Measurements from ENCODE around the gene MACF1. TPM values are rescaled to one million over a fixed set of nuclear protein-coding genes. Genes with fewer than 3 reads are reported as not detected.

MACF1 gene
- total RNA-seq, 1 donor from 2014 or later, result 694 TPM

DNA sequence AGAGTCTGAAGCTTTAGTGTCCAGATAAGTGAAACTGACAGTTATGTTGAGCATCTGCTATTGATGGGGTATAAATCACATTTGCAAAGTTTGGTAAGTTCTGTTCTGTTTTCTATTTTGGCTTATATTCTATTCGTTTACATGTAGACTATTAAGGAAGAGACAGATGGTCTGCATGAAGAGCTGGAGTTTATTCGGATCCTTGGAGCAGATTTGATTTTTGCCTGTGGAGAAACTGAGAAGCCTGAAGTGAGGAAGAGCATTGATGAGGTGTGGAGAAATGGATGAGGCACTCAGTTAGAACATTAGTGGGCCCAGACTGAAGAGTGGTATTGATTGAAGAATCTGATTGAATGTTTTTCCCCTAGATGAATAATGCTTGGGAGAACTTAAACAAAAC, 236.4 kb downstream of the MACF1 start:
- Histone ChIP-seq H3K9ac (ENCODE audit: low read length) (no peak overlapping the region), H3K9me3 (ENCODE audit: insufficient read depth, low read depth, low read length) (no peaks in the 10 kb centered on the region), H3K79me2 (ENCODE audit: insufficient read depth, low read length) (peaks cover 31% of the 10 kb centered on the region), H2AFZ (ENCODE audit: low read depth, low read length) (no peak overlapping the region), H3K4me3 (ENCODE audit: insufficient read depth, low read depth, low read length) (no peak overlapping the region), H4K20me1 (ENCODE audit: insufficient read depth, low read length) (peaks cover 39% of the 10 kb centered on the region), H3K36me3 (ENCODE audit: insufficient read depth, low read length) (peaks cover 80% of the 10 kb centered on the region), H3K27me3 (ENCODE audit: insufficient read depth, low read length) (no peaks in the 10 kb centered on the region), H3K4me1 (ENCODE audit: insufficient read depth, low read length) (no peaks in the 10 kb centered on the region), H3K27ac (ENCODE audit: low read depth, low read length) (no peak overlapping the region), H3K4me2 (ENCODE audit: low read length) (no peak overlapping the region)
- H3K27ac Mint-ChIP-seq (ENCODE audit: unreplicated experiment), result no peak overlapping the region
- H3K27me3 Mint-ChIP-seq (ENCODE audit: low read depth, unreplicated experiment), result no peaks in the 10 kb centered on the region
- TF ChIP-seq EZH2 (IDR thresholded peaks at IDR 0.05; ENCODE audit: insufficient read depth, low read length), result no peak
- TF ChIP-seq, protein P1, sequence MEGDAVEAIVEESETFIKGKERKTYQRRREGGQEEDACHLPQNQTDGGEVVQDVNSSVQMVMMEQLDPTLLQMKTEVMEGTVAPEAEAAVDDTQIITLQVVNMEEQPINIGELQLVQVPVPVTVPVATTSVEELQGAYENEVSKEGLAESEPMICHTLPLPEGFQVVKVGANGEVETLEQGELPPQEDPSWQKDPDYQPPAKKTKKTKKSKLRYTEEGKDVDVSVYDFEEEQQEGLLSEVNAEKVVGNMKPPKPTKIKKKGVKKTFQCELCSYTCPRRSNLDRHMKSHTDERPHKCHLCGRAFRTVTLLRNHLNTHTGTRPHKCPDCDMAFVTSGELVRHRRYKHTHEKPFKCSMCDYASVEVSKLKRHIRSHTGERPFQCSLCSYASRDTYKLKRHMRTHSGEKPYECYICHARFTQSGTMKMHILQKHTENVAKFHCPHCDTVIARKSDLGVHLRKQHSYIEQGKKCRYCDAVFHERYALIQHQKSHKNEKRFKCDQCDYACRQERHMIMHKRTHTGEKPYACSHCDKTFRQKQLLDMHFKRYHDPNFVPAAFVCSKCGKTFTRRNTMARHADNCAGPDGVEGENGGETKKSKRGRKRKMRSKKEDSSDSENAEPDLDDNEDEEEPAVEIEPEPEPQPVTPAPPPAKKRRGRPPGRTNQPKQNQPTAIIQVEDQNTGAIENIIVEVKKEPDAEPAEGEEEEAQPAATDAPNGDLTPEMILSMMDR (IDR thresholded peaks at IDR 0.05; ENCODE audit: insufficient read depth, low read depth, low read length), result no peak
- H3K36me3 Mint-ChIP-seq (ENCODE audit: low read depth, unreplicated experiment), result peaks cover 34% of the 10 kb centered on the region
- H3K4me3 Mint-ChIP-seq (ENCODE audit: unreplicated experiment), result no peak overlapping the region
- no peaks in the 10 kb centered on the region for H3K9me3 Mint-ChIP-seq (ENCODE audit: unreplicated experiment)
- FAIRE-seq (no peak), DNase-seq (ENCODE audit: low read depth) (no peak)
- peaks cover 4% of the 10 kb centered on the region for H3K4me1 Mint-ChIP-seq (ENCODE audit: low read depth, unreplicated experiment)

- Histone ChIP-seq H4K20me1 (ENCODE audit: insufficient read depth, low read length) (peaks cover 41% of the 10 kb centered on the region), H3K4me3 (ENCODE audit: insufficient read depth, low read depth, low read length) (no peak overlapping the region), H3K27me3 (ENCODE audit: insufficient read depth, low read length) (no peaks in the 10 kb centered on the region), H3K36me3 (ENCODE audit: insufficient read depth, low read length) (peaks cover 77% of the 10 kb centered on the region), H2AFZ (ENCODE audit: low read depth, low read length) (no peak overlapping the region), H3K9ac (ENCODE audit: low read length) (no peak overlapping the region), H3K4me1 (ENCODE audit: insufficient read depth, low read length) (no peaks in the 10 kb centered on the region), H3K27ac (ENCODE audit: low read depth, low read length) (no peak overlapping the region), H3K79me2 (ENCODE audit: insufficient read depth, low read length) (peaks cover 22% of the 10 kb centered on the region), H3K9me3 (ENCODE audit: insufficient read depth, low read depth, low read length) (no peaks in the 10 kb centered on the region), H3K4me2 (ENCODE audit: low read length) (no peak overlapping the region)
- no peak overlapping the region for H3K27ac Mint-ChIP-seq (ENCODE audit: unreplicated experiment)
- no peak for TF ChIP-seq EZH2 (IDR thresholded peaks at IDR 0.05; ENCODE audit: insufficient read depth, low read length)
- TF ChIP-seq, protein P1 (IDR thresholded peaks at IDR 0.05; ENCODE audit: insufficient read depth, low read depth, low read length), result no peak
- H3K9me3 Mint-ChIP-seq (ENCODE audit: unreplicated experiment), result no peaks in the 10 kb centered on the region
- peaks cover 33% of the 10 kb centered on the region for H3K36me3 Mint-ChIP-seq (ENCODE audit: low read depth, unreplicated experiment)
- H3K4me1 Mint-ChIP-seq (ENCODE audit: low read depth, unreplicated experiment), result no peaks in the 10 kb centered on the region
- no peaks in the 10 kb centered on the region for H3K27me3 Mint-ChIP-seq (ENCODE audit: low read depth, unreplicated experiment)
- no peak overlapping the region for H3K4me3 Mint-ChIP-seq (ENCODE audit: unreplicated experiment)
- DNase-seq (ENCODE audit: low read depth), result no peak
- no peak for FAIRE-seq
Measured at GRCh38 chr1:39441797-39442196, 237.3 kb downstream of the MACF1 start.

GRCh38 chr1:39445573-39445972, 241.1 kb downstream of the MACF1 start:
- peaks cover 31% of the 10 kb centered on the region for H3K36me3 Mint-ChIP-seq (ENCODE audit: low read depth, unreplicated experiment)
- Histone ChIP-seq H4K20me1 (ENCODE audit: insufficient read depth, low read length) (peaks cover 32% of the 10 kb centered on the region), H2AFZ (ENCODE audit: low read depth, low read length) (no peak overlapping the region), H3K4me1 (ENCODE audit: insufficient read depth, low read length) (no peaks in the 10 kb centered on the region), H3K9ac (ENCODE audit: low read length) (no peak overlapping the region), H3K27me3 (ENCODE audit: insufficient read depth, low read length) (no peaks in the 10 kb centered on the region), H3K79me2 (ENCODE audit: insufficient read depth, low read length) (peaks cover 12% of the 10 kb centered on the region), H3K4me2 (ENCODE audit: low read length) (no peak overlapping the region), H3K4me3 (ENCODE audit: insufficient read depth, low read depth, low read length) (no peak overlapping the region), H3K36me3 (ENCODE audit: insufficient read depth, low read length) (peaks cover 83% of the 10 kb centered on the region), H3K27ac (ENCODE audit: low read depth, low read length) (no peak overlapping the region), H3K9me3 (ENCODE audit: insufficient read depth, low read depth, low read length) (no peaks in the 10 kb centered on the region)
- no peak for TF ChIP-seq EZH2 (IDR thresholded peaks at IDR 0.05; ENCODE audit: insufficient read depth, low read length)
- TF ChIP-seq, protein P1 (IDR thresholded peaks at IDR 0.05; ENCODE audit: insufficient read depth, low read depth, low read length), result no peak
- H3K27ac Mint-ChIP-seq (ENCODE audit: unreplicated experiment), result no peak overlapping the region
- FAIRE-seq, result no peak
- DNase-seq (ENCODE audit: low read depth), result no peak
- no peaks in the 10 kb centered on the region for H3K4me1 Mint-ChIP-seq (ENCODE audit: low read depth, unreplicated experiment)
- H3K27me3 Mint-ChIP-seq (ENCODE audit: low read depth, unreplicated experiment), result no peaks in the 10 kb centered on the region
- H3K9me3 Mint-ChIP-seq (ENCODE audit: unreplicated experiment), result no peaks in the 10 kb centered on the region
- no peak overlapping the region for H3K4me3 Mint-ChIP-seq (ENCODE audit: unreplicated experiment)
